GM12878 (cell line): ENCODE data around the gene ULBP3. TPM values are rescaled to one million over a fixed set of nuclear protein-coding genes. Genes with fewer than 3 reads are reported as not detected.

Source experiments
- ATAC-seq: fragments of 200-7000 bp; cut with Tn5 transposase; 3 replicates; pipeline ENCODE4 v1.9.1; 2020; ENCODE audit warnings: mild to moderate bottlenecking, moderate library complexity
- BruUV-seq: library from RNA; stranded (reverse); fragments of 400-500 nt; replicated peaks from 2 replicates; lab custom pipeline; 2021; lab: Mats Ljungman, UMichigan
- CTCF ChIA-PET: fragments of 300-600 bp; sonication (Branson Sonifier 250); formaldehyde crosslinking; extraction: SDS; loops from one replicate; lab custom pipeline; 2021; ENCODE audit warnings: inconsistent platforms; lab: Yijun Ruan, JAX
- POLR2A ChIA-PET: fragments of 350-600 bp; formaldehyde crosslinking; extraction: SDS; loops from one replicate; lab custom pipeline; 2021; ENCODE audit warnings: inconsistent platforms; lab: Charles Lee
- RAD21 ChIA-PET: fragments of 300-600 bp; sonication (Branson Sonifier 250); formaldehyde crosslinking; loops from one replicate; lab custom pipeline; 2023; ENCODE audit warnings: antibody characterized with exemption; ENCODE audit not compliant: unreplicated experiment; lab: Charles Lee
- SMC1A ChIA-PET: fragments of 300-600 bp; sonication (Branson Sonifier 250); formaldehyde crosslinking; loops from one replicate; lab custom pipeline; 2023; ENCODE audit not compliant: unreplicated experiment, uncharacterized antibody; lab: Charles Lee
- DNase-seq: peaks from one replicate; pipeline ENCODE4 v3.0.0-alpha.2; 2011; ENCODE audit warnings: low read depth, low spot score
- FAIRE-seq: peaks from 3 replicates; lab custom pipeline; 2011; peaks lifted over from hg19 to GRCh38; lab: Jason Lieb, UNC
- H2AFZ ChIP-seq: 2 replicates; pipeline ENCODE4 v1.6.0; 2011; ENCODE audit warnings: low read depth, low read length, control low read depth; ENCODE audit not compliant: control insufficient read depth
- H3K27ac ChIP-seq: 2 replicates; pipeline ENCODE4 v1.5.1; 2011; ENCODE audit warnings: control low read depth; ENCODE audit not compliant: control insufficient read depth, insufficient read depth
- H3K27me3 ChIP-seq, 2 experiments: replicated peaks in 1 of 2; 2 replicates each; pipeline versions ENCODE4 v1.6.0 to v1.6.1; 2011; ENCODE audit warnings: low read length in 1 of 2; ENCODE audit not compliant: control insufficient read depth in 2 of 2, insufficient read depth in 2 of 2
- H3K36me3 ChIP-seq, 2 experiments: 2 replicates each; pipeline ENCODE4 v1.5.1; 2011; ENCODE audit warnings: low read length in 1 of 2; ENCODE audit not compliant: control insufficient read depth in 2 of 2, insufficient read depth in 2 of 2
- H3K4me1 ChIP-seq: 2 replicates; pipeline ENCODE4 v1.6.1; 2011; ENCODE audit warnings: mild to moderate bottlenecking, low read length, moderate library complexity, mixed read lengths; ENCODE audit not compliant: control insufficient read depth, insufficient read depth
- H3K4me2 ChIP-seq: 2 replicates; pipeline ENCODE4 v1.6.0; 2011; ENCODE audit warnings: control low read depth; ENCODE audit not compliant: control insufficient read depth, insufficient read depth
- H3K4me3 ChIP-seq: fragments of 200-600 bp; sonication (generic); 2 replicates; pipeline ENCODE4 v1.5.1; 2016
- H3K79me2 ChIP-seq: 2 replicates; pipeline ENCODE4 v1.6.0; 2011; ENCODE audit warnings: low read length; ENCODE audit not compliant: control insufficient read depth, insufficient read depth
- H3K9ac ChIP-seq: 2 replicates; pipeline ENCODE4 v1.8.0; 2011; ENCODE audit warnings: low read length, control low read depth, mixed read lengths; ENCODE audit not compliant: control insufficient read depth, insufficient read depth
- H3K9me3 ChIP-seq: replicated peaks from 3 replicates; pipeline ENCODE4 v1.5.1; 2011; ENCODE audit warnings: mild to moderate bottlenecking, low read length; ENCODE audit not compliant: control insufficient read depth, insufficient read depth
- H4K20me1 ChIP-seq: 2 replicates; pipeline ENCODE4 v1.6.0; 2011; ENCODE audit not compliant: control insufficient read depth, insufficient read depth
- ESRRA ChIP-seq: IDR thresholded peaks from 2 replicates; pipeline ENCODE4 v1.6.1; 2012; ENCODE audit warnings: mild to moderate bottlenecking, low read length, improper control_type of control experiment
- JUND ChIP-seq: IDR thresholded peaks from 2 replicates; pipeline ENCODE4 v1.6.1; 2012; ENCODE audit warnings: low read depth, mild to moderate bottlenecking, low read length, improper control_type of control experiment, moderate library complexity
- NFXL1 ChIP-seq: fragments of 450-650 bp; IDR thresholded peaks from 2 replicates; pipeline ENCODE4 v1.6.1; 2017; ENCODE audit warnings: antibody characterized with exemption, mild to moderate bottlenecking, borderline replicate concordance
- POLR2AphosphoS2 ChIP-seq: IDR thresholded peaks from 2 replicates; pipeline ENCODE4 v1.6.1; 2011; ENCODE audit warnings: low read depth, mild to moderate bottlenecking, low read length, improper control_type of control experiment, moderate library complexity
- POLR2AphosphoS5 ChIP-seq: IDR thresholded peaks from 2 replicates; pipeline ENCODE4 v1.6.1; 2011; ENCODE audit warnings: mild to moderate bottlenecking, low read length, inconsistent platforms
- POU2F2 ChIP-seq: IDR thresholded peaks from 3 replicates; pipeline ENCODE4 v1.6.1; 2011; ENCODE audit warnings: low read depth, mild to moderate bottlenecking, low read length, borderline replicate concordance
- SMAD5 ChIP-seq: IDR thresholded peaks from 2 replicates; pipeline ENCODE4 v1.6.1; 2016; ENCODE audit warnings: antibody characterized with exemption, low read depth
- TAF1 ChIP-seq: IDR thresholded peaks from 2 replicates; pipeline ENCODE4 v1.6.1; 2011; ENCODE audit warnings: mild to moderate bottlenecking, low read depth, low read length, borderline replicate concordance
- TBL1XR1 ChIP-seq: IDR thresholded peaks from 2 replicates; pipeline ENCODE4 v1.6.1; 2012; ENCODE audit warnings: low read depth, low read length, improper control_type of control experiment
- ZNF384 ChIP-seq: IDR thresholded peaks from 2 replicates; pipeline ENCODE4 v1.6.1; 2012; ENCODE audit warnings: low read depth, mild to moderate bottlenecking, low read length, improper control_type of control experiment, borderline replicate concordance
- ZSCAN29 ChIP-seq: fragments of 450-650 bp; IDR thresholded peaks from 2 replicates; pipeline ENCODE4 v1.6.1; 2017; ENCODE audit warnings: mild to moderate bottlenecking, moderate library complexity
- WGBS: methylation state at CpG from one replicate; pipeline ENCODE4 v1.1.6; 2016; ENCODE audit warnings: low lambda C conversion rate; ENCODE audit not compliant: insufficient replicate concordance, insufficient coverage; ENCODE audit errors: missing lambda C conversion rate; 5-methylcytosine and 5-hydroxymethylcytosine counted together
- in situ Hi-C: fragments of 300-500 bp; cut with MboI; formaldehyde crosslinking; loops from 9 replicates; pipeline ENCODE4 v1.14.3; 2018; ENCODE audit warnings: mixed read lengths
- intact Hi-C: fragments of 100-400 bp; cut with micrococcal nuclease; formaldehyde crosslinking; loops from one replicate; pipeline ENCODE4 v1.14.2; 2022; ENCODE audit not compliant: unreplicated experiment
- polyA plus RNA-seq, 11 experiments: library from polyadenylated mRNA; depleted of rRNA in 4 of 11; unstranded in 6 of 11; stranded (reverse) in 5 of 11; fragments of >200 nt; fragmentation: Nextera tagmentation in 4 of 11; fragmentation: Illumina TruSeq in 1 of 11; extraction: Ambion mirVana in 4 of 11; extraction: Trizol in 1 of 11; gene quantifications; 1 replicate in 1 of 11; 2 replicates in 10 of 11; pipeline versions ENCODE4 v1.2.1 to v1.2.3, GENCODE V29; 2011 to 2016; ENCODE audit warnings: inconsistent platforms in 2 of 11, missing spikeins in 2 of 11, low read depth in 1 of 11
- total RNA-seq, 4 experiments: library from RNA; depleted of rRNA in 3 of 4; stranded (reverse); fragments of >200 nt in 3 of 4; fragmentation: Illumina TruSeq in 1 of 4; extraction: Trizol in 1 of 4; gene quantifications; 2 replicates each; pipeline versions ENCODE4 v1.2.1 to v1.2.3, GENCODE V29; 2013 to 2021
- TF ChIP-seq, protein P1 (sequence below): fragments of 450-650 bp; IDR thresholded peaks from 2 replicates; pipeline ENCODE4 v1.6.1; 2017; ENCODE audit warnings: mild to moderate bottlenecking
- TF ChIP-seq, protein P2 (sequence below): IDR thresholded peaks from 2 replicates; pipeline ENCODE4 v1.6.1; 2011; ENCODE audit warnings: low read depth, low read length, improper control_type of control experiment, borderline replicate concordance

The ULBP3 gene
- total and polyA plus RNA-seq, 10 of the 15 experiments (the other 5 are each of a cell fraction or from before 2014, with no cell fraction given): 0.08 to 0.16 TPM; not detected in 8

DNA sequence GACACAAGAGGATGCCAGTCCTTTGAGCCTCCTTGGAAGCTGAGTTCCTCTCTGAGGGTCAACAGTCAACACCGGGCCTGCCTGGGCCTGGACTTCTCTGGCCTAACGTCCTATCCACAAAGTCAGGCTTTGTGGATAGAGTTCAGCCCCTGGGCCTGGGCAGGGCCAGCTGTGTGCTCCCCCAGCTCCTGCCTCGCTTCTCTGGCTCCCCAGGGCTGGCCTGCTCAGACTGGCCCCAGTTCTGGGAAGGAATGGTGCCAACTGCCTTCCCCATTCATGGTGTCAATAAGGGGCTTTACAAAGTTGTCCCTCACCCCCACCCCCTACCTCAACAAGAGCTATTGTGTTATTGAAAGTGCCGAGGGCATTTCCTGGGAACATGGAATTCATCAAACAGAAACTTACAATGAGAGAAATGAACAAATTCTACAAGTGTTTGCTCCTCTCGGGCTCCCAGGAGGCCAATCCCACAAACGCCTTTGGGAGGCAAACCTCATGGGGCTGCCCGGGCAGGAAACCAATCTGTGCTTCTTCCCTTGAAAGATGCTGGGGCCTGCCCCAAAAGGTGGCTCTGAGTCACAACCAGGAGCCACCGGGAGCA lies 47.4 kb upstream of the ULBP3 start:
- no peak overlapping the region for H3K4me2 ChIP-seq
- H3K36me3 ChIP-seq: no peaks in the 10 kb centered on the region
- ATAC-seq (no peak), FAIRE-seq (no peak), DNase-seq (no peak)
- H2AFZ ChIP-seq: no peak overlapping the region
- no peaks in the 10 kb centered on the region for H4K20me1 ChIP-seq
- ChIA-PET POLR2A (no interaction called here), RAD21 (no interaction called here), CTCF (no interaction called here), SMC1A (no interaction called here)
- no peak overlapping the region for H3K4me3 ChIP-seq
- intact Hi-C loops (no loop called here), in situ Hi-C loops (no loop called here)
- H3K4me1 ChIP-seq: no peaks in the 10 kb centered on the region
- no peak overlapping the region for H3K9ac ChIP-seq
- WGBS: 17% methylated on average over 8 of the region's 8 CpGs
- no peaks in the 10 kb centered on the region for H3K27me3 ChIP-seq
- H3K79me2 ChIP-seq: no peaks in the 10 kb centered on the region
- BruUV-seq: no TSS peak
- no peaks in the 10 kb centered on the region; the same call in 2 of the 3 replicates for H3K9me3 ChIP-seq
- TF ChIP-seq SMAD5 (no peak), ESRRA (no peak), ZSCAN29 (no peak), POLR2AphosphoS2 (no peak), TBL1XR1 (no peak), ZNF384 (no peak), NFXL1 (no peak), POLR2AphosphoS5 (no peak), JUND (no peak), TAF1 (no peak), POU2F2 (no peak)
- TF ChIP-seq, protein P1, sequence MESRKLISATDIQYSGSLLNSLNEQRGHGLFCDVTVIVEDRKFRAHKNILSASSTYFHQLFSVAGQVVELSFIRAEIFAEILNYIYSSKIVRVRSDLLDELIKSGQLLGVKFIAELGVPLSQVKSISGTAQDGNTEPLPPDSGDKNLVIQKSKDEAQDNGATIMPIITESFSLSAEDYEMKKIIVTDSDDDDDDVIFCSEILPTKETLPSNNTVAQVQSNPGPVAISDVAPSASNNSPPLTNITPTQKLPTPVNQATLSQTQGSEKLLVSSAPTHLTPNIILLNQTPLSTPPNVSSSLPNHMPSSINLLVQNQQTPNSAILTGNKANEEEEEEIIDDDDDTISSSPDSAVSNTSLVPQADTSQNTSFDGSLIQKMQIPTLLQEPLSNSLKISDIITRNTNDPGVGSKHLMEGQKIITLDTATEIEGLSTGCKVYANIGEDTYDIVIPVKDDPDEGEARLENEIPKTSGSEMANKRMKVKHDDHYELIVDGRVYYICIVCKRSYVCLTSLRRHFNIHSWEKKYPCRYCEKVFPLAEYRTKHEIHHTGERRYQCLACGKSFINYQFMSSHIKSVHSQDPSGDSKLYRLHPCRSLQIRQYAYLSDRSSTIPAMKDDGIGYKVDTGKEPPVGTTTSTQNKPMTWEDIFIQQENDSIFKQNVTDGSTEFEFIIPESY: no peak
- TF ChIP-seq, protein P2, sequence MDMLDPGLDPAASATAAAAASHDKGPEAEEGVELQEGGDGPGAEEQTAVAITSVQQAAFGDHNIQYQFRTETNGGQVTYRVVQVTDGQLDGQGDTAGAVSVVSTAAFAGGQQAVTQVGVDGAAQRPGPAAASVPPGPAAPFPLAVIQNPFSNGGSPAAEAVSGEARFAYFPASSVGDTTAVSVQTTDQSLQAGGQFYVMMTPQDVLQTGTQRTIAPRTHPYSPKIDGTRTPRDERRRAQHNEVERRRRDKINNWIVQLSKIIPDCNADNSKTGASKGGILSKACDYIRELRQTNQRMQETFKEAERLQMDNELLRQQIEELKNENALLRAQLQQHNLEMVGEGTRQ: no peak
- no peak overlapping the region for H3K27ac ChIP-seq
